Neural cell (in vitro differentiated cells): Measurements from ENCODE around the gene DEPDC5. TPM values are rescaled to one million over a fixed set of nuclear protein-coding genes. Genes with fewer than 3 reads are reported as not detected.

Source experiments
- H2AFZ ChIP-seq: fragments of 200-600, 300-800 bp; sonication (generic), shearing (Covaris generic); 2 replicates; pipeline ENCODE4 v1.6.0; 2014; ENCODE audit warnings: low read depth, mild to moderate bottlenecking, antibody characterized with exemption, low read length, moderate library complexity
- H3F3A ChIP-seq: fragments of 200-600 bp; shearing (Covaris generic); 2 replicates; pipeline ENCODE4 v1.6.1; 2016; ENCODE audit warnings: mild to moderate bottlenecking, moderate library complexity, mixed read lengths, antibody characterized with exemption, low read length; ENCODE audit not compliant: insufficient read depth, poor library complexity, severe bottlenecking
- H3K27ac ChIP-seq: fragments of 200-600, 300-800 bp; sonication (generic), shearing (Covaris generic); 2 replicates; pipeline ENCODE4 v1.5.1; 2014; ENCODE audit warnings: mild to moderate bottlenecking, low read length, moderate library complexity
- H3K27me3 ChIP-seq: fragments of 300-800, 200-600 bp; sonication (generic), shearing (Covaris generic); 2 replicates; pipeline ENCODE4 v1.6.0; 2014; ENCODE audit warnings: mild to moderate bottlenecking, low read depth, low read length, moderate library complexity; ENCODE audit not compliant: insufficient read depth
- H3K36me3 ChIP-seq: fragments of 300-800, 200-600 bp; sonication (generic), shearing (Covaris generic); 2 replicates; pipeline ENCODE4 v1.5.1; 2014; ENCODE audit warnings: mild to moderate bottlenecking, antibody characterized with exemption, low read length, moderate library complexity; ENCODE audit not compliant: insufficient read depth
- H3K4me2 ChIP-seq: fragments of 300-800, 200-600 bp; sonication (generic), shearing (Covaris generic); 2 replicates; pipeline ENCODE4 v1.6.0; 2014; ENCODE audit warnings: mild to moderate bottlenecking, low read length
- H3K4me3 ChIP-seq: fragments of 300-800, 200-600 bp; sonication (generic), shearing (Covaris generic); 2 replicates; pipeline ENCODE4 v1.5.1; 2014; ENCODE audit warnings: mild to moderate bottlenecking, low read length, moderate library complexity
- H3K79me2 ChIP-seq: fragments of 200-600 bp; shearing (Covaris generic); replicated peaks from 2 replicates; pipeline ENCODE4 v1.6.0; 2014; ENCODE audit warnings: mild to moderate bottlenecking, low read length, moderate library complexity; ENCODE audit not compliant: insufficient read depth
- H3K9ac ChIP-seq: fragments of 300-800, 200-600 bp; sonication (generic), shearing (Covaris generic); 2 replicates; pipeline ENCODE4 v1.6.1; 2016; ENCODE audit warnings: mild to moderate bottlenecking, low read length, mixed read lengths
- H3K9me2 ChIP-seq: fragments of 200-600 bp; shearing (Covaris generic); 2 replicates; pipeline ENCODE4 v1.6.1; 2016; ENCODE audit warnings: mild to moderate bottlenecking, low read length, mixed read lengths; ENCODE audit not compliant: insufficient read depth
- H3K9me3 ChIP-seq: fragments of 200-600, 300-800 bp; sonication (generic), shearing (Covaris generic); 2 replicates; pipeline ENCODE4 v1.6.1; 2016; ENCODE audit warnings: mild to moderate bottlenecking, mixed run types, low read length, moderate library complexity, mixed read lengths
- H4K20me1 ChIP-seq: fragments of 200-600 bp; shearing (Covaris generic); 2 replicates; pipeline ENCODE4 v1.6.1; 2016; ENCODE audit warnings: mild to moderate bottlenecking, mixed run types; ENCODE audit not compliant: insufficient read depth
- EP300 ChIP-seq: fragments of 450-650 bp; conservative IDR thresholded peaks from 2 replicates; pipeline ENCODE4 v1.6.1; 2014; ENCODE audit warnings: antibody characterized with exemption, mild to moderate bottlenecking, moderate library complexity; ENCODE audit not compliant: poor library complexity, severe bottlenecking
- EZH2 ChIP-seq: fragments of 200-600, 300-800 bp; shearing (Covaris generic), sonication (generic); IDR thresholded peaks from 2 replicates; pipeline ENCODE4 v1.6.1; 2014; ENCODE audit warnings: antibody characterized with exemption, low read length, borderline replicate concordance, mild to moderate bottlenecking; ENCODE audit not compliant: insufficient read depth, poor library complexity, severe bottlenecking
- MXI1 ChIP-seq: fragments of 450-650 bp; conservative IDR thresholded peaks from 2 replicates; pipeline ENCODE4 v1.6.1; 2014; ENCODE audit warnings: antibody characterized with exemption, mild to moderate bottlenecking; ENCODE audit not compliant: poor library complexity, severe bottlenecking
- POLR2AphosphoS5 ChIP-seq: IDR thresholded peaks from 2 replicates; pipeline ENCODE4 v1.6.1; 2012
- RAD21 ChIP-seq: fragments of 450-650 bp; conservative IDR thresholded peaks from 2 replicates; pipeline ENCODE4 v1.6.1; 2014; ENCODE audit warnings: antibody characterized with exemption, mild to moderate bottlenecking, moderate library complexity
- SMC3 ChIP-seq: fragments of 450-650 bp; conservative IDR thresholded peaks from 2 replicates; pipeline ENCODE4 v1.6.1; 2014; ENCODE audit warnings: antibody characterized with exemption, mild to moderate bottlenecking, moderate library complexity; ENCODE audit not compliant: poor library complexity
- TAF1 ChIP-seq: IDR thresholded peaks from 2 replicates; pipeline ENCODE4 v1.6.1; 2012; ENCODE audit warnings: low read depth
- polyA plus RNA-seq: library from polyadenylated mRNA; depleted of rRNA; stranded (reverse); fragments of >200 nt; gene quantifications from 2 replicates; pipeline ENCODE4 v1.2.3, GENCODE V29; 2014
- TF ChIP-seq, protein P1 (sequence below): fragments of 450-650 bp; IDR thresholded peaks from 2 replicates; pipeline ENCODE4 v1.5.1; 2014; ENCODE audit warnings: antibody characterized with exemption, mild to moderate bottlenecking, moderate library complexity; ENCODE audit not compliant: poor library complexity, severe bottlenecking
- TF ChIP-seq, protein P2 (sequence below): IDR thresholded peaks from 2 replicates; pipeline ENCODE4 v1.6.1; 2012; ENCODE audit warnings: borderline replicate concordance

Gene DEPDC5
- polyA plus RNA-seq, 1 donor from 2014 or later = 11.3 TPM

GRCh38 chr22:31742115-31742514, 11.7 kb upstream of the DEPDC5 start:
- H3K9ac ChIP-seq = no peak overlapping the region
- H3F3A ChIP-seq = no peaks in the 10 kb centered on the region
- no peaks in the 10 kb centered on the region for H3K36me3 ChIP-seq
- no peaks in the 10 kb centered on the region for H4K20me1 ChIP-seq
- TF ChIP-seq EZH2 (no peak), TAF1 (no peak), RAD21 (no peak), SMC3 (no peak), EP300 (no peak), POLR2AphosphoS5 (no peak), MXI1 (no peak)
- TF ChIP-seq, protein P1, sequence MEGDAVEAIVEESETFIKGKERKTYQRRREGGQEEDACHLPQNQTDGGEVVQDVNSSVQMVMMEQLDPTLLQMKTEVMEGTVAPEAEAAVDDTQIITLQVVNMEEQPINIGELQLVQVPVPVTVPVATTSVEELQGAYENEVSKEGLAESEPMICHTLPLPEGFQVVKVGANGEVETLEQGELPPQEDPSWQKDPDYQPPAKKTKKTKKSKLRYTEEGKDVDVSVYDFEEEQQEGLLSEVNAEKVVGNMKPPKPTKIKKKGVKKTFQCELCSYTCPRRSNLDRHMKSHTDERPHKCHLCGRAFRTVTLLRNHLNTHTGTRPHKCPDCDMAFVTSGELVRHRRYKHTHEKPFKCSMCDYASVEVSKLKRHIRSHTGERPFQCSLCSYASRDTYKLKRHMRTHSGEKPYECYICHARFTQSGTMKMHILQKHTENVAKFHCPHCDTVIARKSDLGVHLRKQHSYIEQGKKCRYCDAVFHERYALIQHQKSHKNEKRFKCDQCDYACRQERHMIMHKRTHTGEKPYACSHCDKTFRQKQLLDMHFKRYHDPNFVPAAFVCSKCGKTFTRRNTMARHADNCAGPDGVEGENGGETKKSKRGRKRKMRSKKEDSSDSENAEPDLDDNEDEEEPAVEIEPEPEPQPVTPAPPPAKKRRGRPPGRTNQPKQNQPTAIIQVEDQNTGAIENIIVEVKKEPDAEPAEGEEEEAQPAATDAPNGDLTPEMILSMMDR = no peak
- TF ChIP-seq, protein P2, sequence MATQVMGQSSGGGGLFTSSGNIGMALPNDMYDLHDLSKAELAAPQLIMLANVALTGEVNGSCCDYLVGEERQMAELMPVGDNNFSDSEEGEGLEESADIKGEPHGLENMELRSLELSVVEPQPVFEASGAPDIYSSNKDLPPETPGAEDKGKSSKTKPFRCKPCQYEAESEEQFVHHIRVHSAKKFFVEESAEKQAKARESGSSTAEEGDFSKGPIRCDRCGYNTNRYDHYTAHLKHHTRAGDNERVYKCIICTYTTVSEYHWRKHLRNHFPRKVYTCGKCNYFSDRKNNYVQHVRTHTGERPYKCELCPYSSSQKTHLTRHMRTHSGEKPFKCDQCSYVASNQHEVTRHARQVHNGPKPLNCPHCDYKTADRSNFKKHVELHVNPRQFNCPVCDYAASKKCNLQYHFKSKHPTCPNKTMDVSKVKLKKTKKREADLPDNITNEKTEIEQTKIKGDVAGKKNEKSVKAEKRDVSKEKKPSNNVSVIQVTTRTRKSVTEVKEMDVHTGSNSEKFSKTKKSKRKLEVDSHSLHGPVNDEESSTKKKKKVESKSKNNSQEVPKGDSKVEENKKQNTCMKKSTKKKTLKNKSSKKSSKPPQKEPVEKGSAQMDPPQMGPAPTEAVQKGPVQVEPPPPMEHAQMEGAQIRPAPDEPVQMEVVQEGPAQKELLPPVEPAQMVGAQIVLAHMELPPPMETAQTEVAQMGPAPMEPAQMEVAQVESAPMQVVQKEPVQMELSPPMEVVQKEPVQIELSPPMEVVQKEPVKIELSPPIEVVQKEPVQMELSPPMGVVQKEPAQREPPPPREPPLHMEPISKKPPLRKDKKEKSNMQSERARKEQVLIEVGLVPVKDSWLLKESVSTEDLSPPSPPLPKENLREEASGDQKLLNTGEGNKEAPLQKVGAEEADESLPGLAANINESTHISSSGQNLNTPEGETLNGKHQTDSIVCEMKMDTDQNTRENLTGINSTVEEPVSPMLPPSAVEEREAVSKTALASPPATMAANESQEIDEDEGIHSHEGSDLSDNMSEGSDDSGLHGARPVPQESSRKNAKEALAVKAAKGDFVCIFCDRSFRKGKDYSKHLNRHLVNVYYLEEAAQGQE = no peak
- no peaks in the 10 kb centered on the region for H3K9me3 ChIP-seq
- no peak overlapping the region for H3K27ac ChIP-seq
- no peaks in the 10 kb centered on the region for H3K27me3 ChIP-seq
- H2AFZ ChIP-seq = no peak overlapping the region
- no peak overlapping the region for H3K4me3 ChIP-seq
- no peaks in the 10 kb centered on the region for H3K9me2 ChIP-seq
- no peak overlapping the region for H3K4me2 ChIP-seq
- H3K79me2 ChIP-seq = peaks cover 39% of the 10 kb centered on the region

- Histone ChIP-seq H3F3A (no peaks in the 10 kb centered on the region), H3K9ac (no peak overlapping the region), H3K4me2 (no peak overlapping the region), H3K36me3 (no peaks in the 10 kb centered on the region), H4K20me1 (no peaks in the 10 kb centered on the region), H3K27me3 (no peaks in the 10 kb centered on the region), H3K4me3 (no peak overlapping the region), H3K9me2 (no peaks in the 10 kb centered on the region), H3K79me2 (peaks cover 44% of the 10 kb centered on the region), H3K9me3 (no peaks in the 10 kb centered on the region), H2AFZ (no peak overlapping the region), H3K27ac (no peak overlapping the region)
- TF ChIP-seq SMC3 (no peak), POLR2AphosphoS5 (no peak), EP300 (no peak), TAF1 (no peak), MXI1 (no peak), RAD21 (no peak), EZH2 (no peak)
- TF ChIP-seq, protein P1 = no peak
- TF ChIP-seq, protein P2 = no peak
Observed at GRCh38 chr22:31742682-31743081, 11.1 kb upstream of the DEPDC5 start.
